GM12865 (cell line): ENCODE measurements around the gene IRF7.
"Not testable (repeated sequence)": the region's sequence is repeated elsewhere in the genome, so short reads cannot be mapped to it uniquely, and the experiment has no call there.

Experiments used
- DNase-seq: peaks from one replicate; pipeline ENCODE4 v3.0.0; 2010; ENCODE audit warnings: low read depth
- H3K4me3 ChIP-seq: 2 replicates; pipeline ENCODE4 v1.5.1; 2011; ENCODE audit warnings: mild to moderate bottlenecking, low read depth, low read length, control low read depth
- CTCF ChIP-seq: IDR thresholded peaks from 2 replicates; pipeline ENCODE4 v1.5.1; 2011; ENCODE audit warnings: low read length, control low read depth, low read depth, inconsistent platforms; ENCODE audit not compliant: insufficient read depth; ENCODE audit errors: missing control alignments

IRF7 gene

GRCh38 chr11:657691-658126 lies 42.0 kb upstream of the IRF7 start:
- no peak overlapping the region for H3K4me3 ChIP-seq
- no peak for TF ChIP-seq CTCF
- DNase-seq: no peak

GRCh38 chr11:656866-657265 lies 41.1 kb upstream of the IRF7 start:
- no peak overlapping the region for H3K4me3 ChIP-seq
- DNase-seq: no peak
- no peak for TF ChIP-seq CTCF

- no peak for TF ChIP-seq CTCF
- H3K4me3 ChIP-seq: no peak overlapping the region
- no peak for DNase-seq
Observed at GRCh38 chr11:656426-656825, 40.7 kb upstream of the IRF7 start.

GRCh38 chr11:655036-655726 lies 39.4 kb upstream of the IRF7 start:
- no peak for DNase-seq
- TF ChIP-seq CTCF: no peak
- H3K4me3 ChIP-seq: no peak overlapping the region

- DNase-seq: not testable (repeated sequence)
Observed at GRCh38 chr11:654444-654843, 38.7 kb upstream of the IRF7 start.

DNA sequence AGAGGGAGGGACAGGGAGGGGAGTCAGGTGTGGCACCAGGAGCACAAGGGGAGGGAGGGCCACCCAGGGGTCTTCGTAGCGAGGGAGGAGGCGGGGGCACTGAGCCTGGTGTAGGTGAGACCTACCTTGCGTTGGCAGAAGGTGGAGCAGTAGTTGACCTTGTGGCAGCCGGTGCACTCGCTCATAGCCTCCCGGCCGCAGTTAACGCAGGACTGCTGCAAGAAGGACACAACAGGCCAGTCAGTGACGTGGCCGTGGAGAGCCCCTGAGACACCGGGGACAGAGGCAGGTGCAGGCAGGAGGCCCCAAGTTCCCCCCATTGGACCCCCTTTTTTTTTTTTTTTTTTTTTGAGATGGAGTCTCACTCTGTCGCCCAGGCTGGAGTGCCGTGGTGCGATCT lies 38.1 kb upstream of the IRF7 start:
- no peak for TF ChIP-seq CTCF
- no peak overlapping the region for H3K4me3 ChIP-seq
- no peak for DNase-seq

More at GRCh38 chr11:654444-654843, 38.7 kb upstream of the IRF7 start:
- not testable (repeated sequence) for H3K4me3 ChIP-seq

DNA sequence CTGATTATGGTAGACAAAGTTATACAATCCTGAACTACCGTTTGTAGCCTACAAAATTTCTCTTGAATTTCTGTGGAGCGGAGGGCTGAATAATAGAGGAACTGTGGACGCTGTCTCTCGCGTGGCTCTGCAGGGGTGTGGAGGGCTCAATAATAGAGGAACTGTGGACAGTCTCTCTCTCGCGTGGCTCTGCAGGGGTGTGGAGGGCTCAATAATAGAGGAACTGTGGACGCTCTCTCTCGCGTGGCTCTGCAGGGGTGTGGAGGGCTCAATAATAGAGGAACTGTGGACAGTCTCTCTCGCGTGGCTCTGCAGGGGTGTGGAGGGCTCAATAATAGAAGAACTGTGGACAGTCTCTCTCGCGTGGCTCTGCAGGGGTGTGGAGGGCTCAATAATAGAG lies 37.4 kb upstream of the IRF7 start:
- not testable (repeated sequence) for H3K4me3 ChIP-seq, DNase-seq

- no peak overlapping the region for H3K4me3 ChIP-seq
- TF ChIP-seq CTCF: no peak
- no peak for DNase-seq
Observed at GRCh38 chr11:650482-650881, 34.7 kb upstream of the IRF7 start.

DNA sequence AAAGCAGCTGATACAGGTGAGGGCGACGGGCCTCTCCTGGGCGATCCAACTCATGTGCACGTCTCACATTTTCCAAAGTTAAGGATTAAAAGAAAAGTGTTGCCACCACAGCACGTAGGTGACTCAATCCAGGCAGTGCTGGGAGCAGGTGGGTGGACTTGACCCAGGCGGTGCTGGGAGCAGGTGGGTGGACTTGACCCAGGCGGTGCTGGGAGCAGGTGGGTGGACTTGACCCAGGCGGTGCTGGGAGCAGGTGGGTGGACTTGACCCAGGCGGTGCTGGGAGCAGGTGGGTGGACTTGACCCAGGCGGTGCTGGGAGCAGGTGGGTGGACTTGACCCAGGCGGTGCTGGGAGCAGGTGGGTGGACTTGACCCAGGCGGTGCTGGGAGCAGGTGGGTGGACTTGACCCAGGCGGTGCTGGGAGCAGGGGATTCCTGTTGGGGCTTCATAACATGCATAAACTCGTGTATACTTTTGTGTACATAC lies 32.0 kb upstream of the IRF7 start:
- not testable (repeated sequence) for H3K4me3 ChIP-seq, DNase-seq
